Skin epidermis (tissue), 12 donors: Measurements from ENCODE around the gene PHYHIPL.

Experiments used
- H3K27ac ChIP-seq, 21 experiments: fragments of 200-600 bp; sonication (generic) in 11 of 21; one replicate each; pipeline ENCODE4 v1.5.0; 2020; ENCODE audit warnings: mild to moderate bottlenecking in 3 of 21, inconsistent platforms in 2 of 21, moderate library complexity in 2 of 21
- H3K4me3 ChIP-seq, 7 experiments: fragments of 200-600 bp; sonication (generic) in 2 of 7; one replicate each; pipeline ENCODE4 v1.5.0; 2020; ENCODE audit warnings: inconsistent platforms in 2 of 7, mild to moderate bottlenecking in 2 of 7, moderate library complexity in 1 of 7

The PHYHIPL gene

GRCh38 chr10:59176241-59177030 lies at the start of gene PHYHIPL:
Gene PHYHIPL (plus strand): TSS chr10:59176643. CDS start chr10:59176854, 211 bp downstream.
- Histone ChIP-seq H3K27ac (no peak within 1 kb of the TSS), H3K4me3 (peak within 1 kb of the TSS in 5 of 7 experiments; percentile 4 to 41 (median 27))

DNA sequence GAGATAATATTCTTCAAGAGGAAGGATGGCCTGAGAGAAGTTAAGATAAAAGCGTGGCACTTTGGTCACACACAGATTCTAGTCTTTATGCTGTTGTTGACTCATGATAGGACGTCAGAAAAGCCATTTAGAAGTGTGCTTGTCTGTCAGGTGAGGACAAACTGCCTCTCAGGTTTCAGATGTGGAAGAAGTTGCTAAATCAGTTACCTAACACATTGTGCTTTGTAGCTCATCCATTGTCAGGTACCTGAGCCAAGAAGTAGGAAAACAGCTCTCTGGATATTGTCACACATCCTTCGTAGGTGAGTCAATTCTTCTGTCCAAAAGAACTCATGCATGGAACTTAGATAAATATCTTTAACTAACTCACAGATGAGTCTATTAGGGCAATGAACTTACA lies 49.5 kb upstream of the PHYHIPL start:
- H3K27ac ChIP-seq, result no peak overlapping the region
- no peak overlapping the region for H3K4me3 ChIP-seq

DNA sequence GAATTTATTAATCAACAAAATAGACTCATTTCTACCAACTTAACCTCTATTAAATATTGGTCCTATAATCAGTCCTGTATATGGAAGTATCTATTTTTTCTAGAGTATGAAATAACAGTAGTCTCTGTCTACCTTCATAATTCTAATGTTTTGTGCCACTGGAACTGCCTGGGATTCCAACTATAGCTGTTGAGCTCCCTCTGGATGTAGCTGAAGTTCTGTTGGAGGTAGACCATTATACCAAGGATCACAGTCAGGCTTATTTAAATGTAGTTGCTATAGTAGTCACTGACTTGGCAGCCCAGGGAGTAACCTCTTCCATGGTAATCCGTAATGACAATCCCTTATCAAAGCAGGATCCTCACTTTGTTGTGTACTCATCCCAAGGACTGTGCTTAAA lies 48.5 kb upstream of the PHYHIPL start:
- H3K27ac ChIP-seq, result no peak overlapping the region
- no peak overlapping the region for H3K4me3 ChIP-seq

DNA sequence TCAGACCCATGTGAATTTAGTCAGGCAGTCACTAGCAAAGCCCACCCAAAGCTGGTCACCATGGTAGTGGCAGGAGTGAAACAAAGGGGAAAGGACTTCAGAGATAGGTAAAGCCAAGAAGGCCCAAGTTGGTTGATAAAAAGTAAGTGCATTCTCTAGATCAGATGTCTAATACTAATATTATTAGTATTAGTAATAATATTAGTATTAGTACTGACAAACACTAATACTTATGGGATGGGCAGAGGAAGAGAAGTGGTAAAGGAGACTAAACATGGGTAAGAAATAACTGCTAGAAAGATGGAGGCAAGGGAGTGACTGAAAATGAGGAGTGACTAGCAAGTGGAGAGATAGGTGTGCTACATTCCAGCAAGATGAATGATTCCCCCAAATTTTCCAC lies 46.6 kb upstream of the PHYHIPL start:
- Histone ChIP-seq H3K27ac (no peak overlapping the region), H3K4me3 (no peak overlapping the region)

DNA sequence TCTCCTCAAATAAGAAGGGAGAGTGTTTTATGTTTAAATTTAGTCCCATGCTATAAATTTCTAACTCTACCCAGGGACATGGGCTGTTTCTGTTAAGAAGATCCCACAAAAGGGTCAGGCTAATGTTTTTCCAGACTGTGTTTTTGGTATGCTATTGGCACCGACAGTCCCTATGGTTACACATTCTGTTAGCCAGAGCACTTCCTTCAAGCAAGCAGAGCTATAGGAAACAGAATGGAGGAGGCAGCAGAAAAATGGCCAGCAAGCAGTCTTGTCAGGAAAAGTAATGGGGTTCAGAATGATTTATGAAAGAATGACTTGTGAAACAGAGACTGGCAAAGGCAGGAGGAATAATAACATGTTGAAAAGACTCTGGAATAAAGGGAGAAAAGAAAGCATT lies 44.8 kb upstream of the PHYHIPL start:
- no peak overlapping the region for H3K27ac ChIP-seq
- H3K4me3 ChIP-seq, result no peak overlapping the region

GRCh38 chr10:59133841-59134593 lies 42.4 kb upstream of the PHYHIPL start:
- Histone ChIP-seq H3K27ac (no peak overlapping the region), H3K4me3 (no peak overlapping the region)

DNA sequence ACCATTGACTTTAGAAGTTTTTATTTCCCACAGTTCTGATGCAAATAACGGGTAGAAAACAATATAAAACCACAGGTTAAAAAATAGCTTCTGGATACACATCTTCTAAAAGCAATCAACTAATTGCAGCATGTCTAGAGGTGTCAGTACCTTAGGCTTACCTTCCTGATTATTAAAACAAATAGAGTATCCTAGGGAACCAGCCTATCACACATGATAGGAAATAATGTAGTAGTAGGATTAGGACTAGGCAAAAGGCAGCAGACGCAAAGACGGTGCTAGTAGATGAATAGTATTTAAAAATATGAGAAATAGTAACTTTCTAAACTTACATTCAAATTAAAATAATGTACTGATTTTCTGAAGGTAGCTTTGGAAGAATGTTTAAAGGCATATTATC lies 41.7 kb upstream of the PHYHIPL start:
- no peak overlapping the region for H3K4me3 ChIP-seq

DNA sequence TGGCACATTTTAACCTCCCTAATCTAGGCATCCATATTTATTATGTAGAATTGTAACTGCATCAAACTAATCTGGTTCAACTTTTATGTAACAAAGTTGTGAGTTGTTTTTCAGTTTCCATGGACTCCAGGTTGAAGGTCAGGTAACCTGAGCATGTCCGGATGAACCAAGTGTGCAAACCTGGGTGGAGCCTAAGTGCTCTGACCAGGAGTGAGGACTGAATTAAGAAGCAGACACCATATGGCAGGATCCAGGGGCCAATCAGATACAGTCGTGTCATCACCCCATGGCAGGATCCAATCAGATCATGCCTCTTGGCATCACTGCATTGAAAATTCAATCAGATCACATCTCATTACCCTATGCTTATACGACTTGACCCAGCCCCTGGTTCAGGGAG lies 41.2 kb upstream of the PHYHIPL start:
- Histone ChIP-seq H3K27ac (no peak overlapping the region), H3K4me3 (no peak overlapping the region)

More for the DNA sequence above, 41.7 kb upstream of the PHYHIPL start:
- H3K27ac ChIP-seq, result no peak overlapping the region

GRCh38 chr10:59138052-59138451 lies 38.4 kb upstream of the PHYHIPL start:
- no peak overlapping the region for H3K27ac ChIP-seq
- H3K4me3 ChIP-seq, result no peak overlapping the region

DNA sequence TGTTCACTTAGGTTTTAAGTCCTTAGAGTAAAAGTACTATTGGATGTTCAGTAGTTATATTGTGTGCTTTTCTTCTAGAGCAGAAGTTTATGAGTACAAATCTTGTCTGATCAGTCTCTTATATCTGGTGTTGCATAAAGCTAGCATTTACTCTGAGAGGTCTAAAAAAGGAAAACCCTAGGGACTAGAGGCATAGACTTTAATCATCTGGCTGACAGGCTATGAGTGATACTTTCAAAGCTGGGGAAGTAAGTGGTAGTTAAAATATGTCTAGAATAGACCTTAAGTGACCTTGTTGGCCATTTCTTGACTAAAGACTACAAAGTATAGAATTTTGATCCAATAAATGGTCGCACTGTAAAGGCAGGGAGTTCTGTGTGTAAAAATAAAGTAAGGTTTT lies 32.9 kb upstream of the PHYHIPL start:
- H3K27ac ChIP-seq, result no peak overlapping the region
- no peak overlapping the region for H3K4me3 ChIP-seq

DNA sequence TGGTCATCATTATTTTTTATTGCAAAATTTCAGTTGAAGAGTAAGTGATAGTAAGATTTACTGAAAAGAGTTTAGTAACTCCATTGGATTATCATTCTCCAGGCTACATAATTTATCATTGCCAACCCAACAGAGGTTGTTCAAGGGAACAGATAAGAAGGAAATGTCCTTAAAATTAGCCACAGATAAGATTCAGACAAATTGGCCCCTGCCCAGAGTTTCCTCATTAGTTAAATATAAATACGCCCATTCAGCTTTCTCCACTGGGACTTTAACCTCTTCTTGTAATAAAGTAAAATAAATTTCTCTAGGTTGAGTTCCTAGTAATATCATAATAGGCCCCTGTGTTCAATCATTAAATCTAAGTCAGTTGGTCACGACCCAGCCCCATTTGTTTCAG lies 27.7 kb upstream of the PHYHIPL start:
- Histone ChIP-seq H3K27ac (no peak overlapping the region), H3K4me3 (no peak overlapping the region)

GRCh38 chr10:59155556-59155955 lies 20.9 kb upstream of the PHYHIPL start:
- no peak overlapping the region for H3K27ac ChIP-seq

DNA sequence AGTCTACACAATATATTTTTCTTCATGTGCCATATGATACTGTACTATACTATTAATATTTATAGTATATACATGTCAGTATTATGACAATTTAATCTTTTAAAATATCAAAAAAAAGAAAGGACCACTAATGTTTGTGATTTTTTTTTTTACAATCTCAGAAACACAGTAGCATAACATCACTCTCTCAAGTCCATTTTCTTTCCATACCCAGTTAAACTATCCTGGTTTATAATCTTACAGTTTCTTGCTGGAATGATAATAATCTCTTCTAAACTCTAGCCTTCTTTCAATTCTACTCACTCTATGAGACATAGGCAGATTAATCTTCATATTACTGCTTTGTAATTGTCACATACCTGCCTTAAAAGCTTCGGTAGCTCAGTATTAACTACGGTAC lies 8.9 kb upstream of the PHYHIPL start:
- H3K27ac ChIP-seq, result no peak overlapping the region
- no peak overlapping the region for H3K4me3 ChIP-seq

More at GRCh38 chr10:59155556-59155955, 20.9 kb upstream of the PHYHIPL start:
- no peak overlapping the region for H3K4me3 ChIP-seq

GRCh38 chr10:59172567-59172966 lies 3.9 kb upstream of the PHYHIPL start:
- H3K27ac ChIP-seq, result no peak overlapping the region

DNA sequence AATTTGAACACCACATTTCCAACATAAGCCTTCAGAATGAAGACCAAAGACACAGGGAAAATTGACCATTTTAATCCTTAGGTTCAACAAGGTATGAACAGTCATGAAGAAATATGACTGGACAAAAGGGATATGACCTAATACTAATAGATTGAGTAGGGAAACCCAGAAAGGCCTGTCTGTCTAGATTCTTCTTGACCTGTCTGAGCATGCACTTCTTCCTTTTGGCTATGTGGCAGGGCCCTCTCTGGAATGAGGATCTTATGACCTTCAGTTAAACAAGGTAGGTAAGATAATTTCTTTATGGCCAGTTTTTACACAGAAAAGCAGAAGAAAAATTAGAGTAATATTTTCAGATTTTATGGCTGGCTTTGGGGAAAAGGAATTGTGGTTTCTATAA lies 3.0 kb upstream of the PHYHIPL start:
- no peak overlapping the region for H3K4me3 ChIP-seq
- H3K27ac ChIP-seq, result no peak overlapping the region

More at GRCh38 chr10:59172567-59172966, 3.9 kb upstream of the PHYHIPL start:
- no peak overlapping the region for H3K4me3 ChIP-seq

- H3K27ac ChIP-seq, result no peak overlapping the region
- peak overlapping the region in 5 of 7 experiments; percentile 4 to 41 (median 27) for H3K4me3 ChIP-seq
Observed at GRCh38 chr10:59175538-59176240, 754 bp upstream of the PHYHIPL start.

DNA sequence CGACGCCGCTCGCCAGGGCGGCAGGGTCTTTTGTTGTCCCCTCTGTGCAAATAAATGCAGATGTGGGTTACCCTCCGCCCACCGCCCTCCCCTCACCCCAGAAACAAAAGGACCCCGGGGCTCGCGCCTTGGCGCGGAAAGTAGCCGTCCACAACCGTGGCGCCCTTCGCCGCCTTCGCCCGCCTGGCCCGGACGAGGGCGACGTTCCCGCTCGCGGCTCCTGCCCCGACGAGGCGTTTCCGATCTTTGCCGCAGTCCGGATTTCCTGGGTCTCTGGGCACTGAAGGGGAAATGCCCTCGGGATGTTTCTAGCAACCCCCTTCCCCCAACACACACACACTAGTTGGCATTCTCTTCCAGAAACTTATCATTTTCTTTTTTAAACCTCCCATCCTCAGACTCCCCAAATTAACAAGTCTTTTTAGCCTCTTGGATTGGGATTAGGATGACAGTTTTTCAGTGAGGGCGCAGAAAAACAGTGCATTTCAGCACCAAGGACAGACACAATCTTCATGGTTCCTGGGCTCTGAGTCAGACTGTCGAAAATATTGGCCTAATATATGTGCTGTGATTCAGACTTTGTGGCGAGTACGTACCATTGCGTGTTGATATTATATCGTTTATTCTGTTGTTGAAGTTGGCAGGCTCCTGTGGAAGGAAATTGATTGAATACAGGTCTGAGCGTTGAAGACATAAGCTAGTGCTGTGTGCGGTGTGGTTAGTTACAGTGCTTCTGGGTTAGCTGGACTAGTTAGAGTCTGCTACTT lies 771 bp downstream of the PHYHIPL start:
- Histone ChIP-seq H3K27ac (no peak overlapping the region), H3K4me3 (peak overlapping the region in 5 of 7 experiments; percentile 4 to 41 (median 27))

DNA sequence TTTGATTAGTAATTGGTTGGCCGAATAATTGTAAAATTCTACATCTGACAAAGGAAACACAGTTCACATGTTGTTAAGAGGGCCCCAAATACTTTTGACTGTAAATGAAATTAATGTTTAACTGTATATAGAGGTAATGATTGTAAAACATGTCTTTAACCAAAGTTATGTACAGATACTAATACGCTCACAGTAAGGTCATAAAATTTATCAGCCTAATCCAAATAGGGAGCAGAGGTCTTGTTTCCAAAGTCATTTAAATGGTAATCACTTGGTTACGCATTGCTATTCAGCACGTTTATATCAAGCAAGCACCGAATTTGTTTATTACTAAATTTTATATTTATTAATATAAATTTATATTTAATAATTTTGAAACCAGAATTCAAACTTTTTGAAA lies 1.4 kb downstream of the PHYHIPL start:
- H3K27ac ChIP-seq, result no peak overlapping the region
- no peak overlapping the region for H3K4me3 ChIP-seq

GRCh38 chr10:59179068-59179467 lies 2.6 kb downstream of the PHYHIPL start:
- no peak overlapping the region for H3K4me3 ChIP-seq

More at GRCh38 chr10:59179068-59179467, 2.6 kb downstream of the PHYHIPL start:
- no peak overlapping the region for H3K27ac ChIP-seq
